NB4 (cell line): ENCODE measurements around the gene LRMDA.

ENCODE experiments used
- CTCF ChIP-seq: IDR thresholded peaks from one replicate; pipeline ENCODE4 v1.5.1; 2012; ENCODE audit warnings: low read depth, low read length
- MYC ChIP-seq: IDR thresholded peaks from 2 replicates; pipeline ENCODE4 v1.6.1; 2011; ENCODE audit warnings: low read depth, low read length
- POLR2A ChIP-seq: IDR thresholded peaks from 2 replicates; pipeline ENCODE4 v1.6.1; 2011; ENCODE audit warnings: mild to moderate bottlenecking; ENCODE audit not compliant: insufficient read length; ENCODE audit errors: extremely low read depth

- TF ChIP-seq CTCF (no peak), POLR2A (no peak), MYC (no peak)
These were observed 371.7 kb downstream of the LRMDA start for GRCh38 chr10:75803121-75803520.
